ENCODE measurements around the gene GPC1.

DNA sequence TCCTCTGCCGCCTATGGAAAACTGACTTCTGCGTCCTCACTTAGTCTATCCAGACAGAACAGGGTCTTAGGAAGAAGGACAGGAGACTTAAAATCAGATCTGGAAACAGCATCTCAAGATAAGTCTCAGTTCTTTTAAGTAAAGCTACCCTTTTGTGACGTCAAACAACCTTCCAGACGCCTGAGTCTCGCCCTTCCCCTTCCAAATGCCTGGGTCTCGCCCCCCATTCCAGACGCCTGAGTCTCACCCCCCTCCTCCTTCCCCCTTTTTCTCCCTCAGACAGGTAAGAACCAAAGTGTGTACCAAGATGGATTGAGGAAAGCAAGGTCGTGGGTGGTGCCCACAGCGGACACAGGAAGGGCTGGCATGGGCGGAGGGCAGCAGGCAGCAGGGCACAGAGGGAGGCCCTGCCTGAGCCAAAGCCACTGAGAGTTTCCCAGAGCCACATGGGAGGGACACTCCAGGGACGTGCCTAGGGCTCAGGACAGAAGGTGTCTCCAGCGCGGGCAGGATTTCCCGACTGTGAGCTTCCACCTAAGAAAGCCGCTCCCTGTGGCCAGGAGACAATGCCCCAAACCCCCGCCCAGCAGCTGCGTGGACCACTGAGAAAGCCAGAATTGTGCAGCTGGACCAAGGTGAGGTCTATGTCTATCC lies 71.1 kb downstream of the GPC1 start:
- no peak for TF ChIP-seq RFX5 (IDR thresholded peaks at IDR 0.05; ENCODE audit: low read depth, low read length)
- TF ChIP-seq, protein P1, sequence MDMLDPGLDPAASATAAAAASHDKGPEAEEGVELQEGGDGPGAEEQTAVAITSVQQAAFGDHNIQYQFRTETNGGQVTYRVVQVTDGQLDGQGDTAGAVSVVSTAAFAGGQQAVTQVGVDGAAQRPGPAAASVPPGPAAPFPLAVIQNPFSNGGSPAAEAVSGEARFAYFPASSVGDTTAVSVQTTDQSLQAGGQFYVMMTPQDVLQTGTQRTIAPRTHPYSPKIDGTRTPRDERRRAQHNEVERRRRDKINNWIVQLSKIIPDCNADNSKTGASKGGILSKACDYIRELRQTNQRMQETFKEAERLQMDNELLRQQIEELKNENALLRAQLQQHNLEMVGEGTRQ (IDR thresholded peaks at IDR 0.05; ENCODE audit: low read depth, low read length): no peak
- no peak for TF ChIP-seq CEBPB (IDR thresholded peaks at IDR 0.05; ENCODE audit: low read depth, low read length)
- no peak for TF ChIP-seq RAD21 (IDR thresholded peaks at IDR 0.05; ENCODE audit: low read length)
- TF ChIP-seq, protein P2, sequence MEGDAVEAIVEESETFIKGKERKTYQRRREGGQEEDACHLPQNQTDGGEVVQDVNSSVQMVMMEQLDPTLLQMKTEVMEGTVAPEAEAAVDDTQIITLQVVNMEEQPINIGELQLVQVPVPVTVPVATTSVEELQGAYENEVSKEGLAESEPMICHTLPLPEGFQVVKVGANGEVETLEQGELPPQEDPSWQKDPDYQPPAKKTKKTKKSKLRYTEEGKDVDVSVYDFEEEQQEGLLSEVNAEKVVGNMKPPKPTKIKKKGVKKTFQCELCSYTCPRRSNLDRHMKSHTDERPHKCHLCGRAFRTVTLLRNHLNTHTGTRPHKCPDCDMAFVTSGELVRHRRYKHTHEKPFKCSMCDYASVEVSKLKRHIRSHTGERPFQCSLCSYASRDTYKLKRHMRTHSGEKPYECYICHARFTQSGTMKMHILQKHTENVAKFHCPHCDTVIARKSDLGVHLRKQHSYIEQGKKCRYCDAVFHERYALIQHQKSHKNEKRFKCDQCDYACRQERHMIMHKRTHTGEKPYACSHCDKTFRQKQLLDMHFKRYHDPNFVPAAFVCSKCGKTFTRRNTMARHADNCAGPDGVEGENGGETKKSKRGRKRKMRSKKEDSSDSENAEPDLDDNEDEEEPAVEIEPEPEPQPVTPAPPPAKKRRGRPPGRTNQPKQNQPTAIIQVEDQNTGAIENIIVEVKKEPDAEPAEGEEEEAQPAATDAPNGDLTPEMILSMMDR (conservative IDR thresholded peaks at IDR 0.05; ENCODE audit: low read depth, low read length): no peak
- no peak for TF ChIP-seq MAZ (IDR thresholded peaks at IDR 0.05; ENCODE audit: borderline replicate concordance, low read depth, low read length)
- TF ChIP-seq SMC3 (IDR thresholded peaks at IDR 0.05; ENCODE audit: low read depth, low read length): no peak
